DMS53 treated with DMSO at 0.1 percent for 48 hours (cell line): ENCODE results near the gene VTI1A.

Experiments
- DNase-seq: peaks from one replicate; lab custom pipeline; 2025; ENCODE audit not compliant: unreplicated experiment; lab: John Stamatoyannopoulos, UW

The VTI1A gene

DNA sequence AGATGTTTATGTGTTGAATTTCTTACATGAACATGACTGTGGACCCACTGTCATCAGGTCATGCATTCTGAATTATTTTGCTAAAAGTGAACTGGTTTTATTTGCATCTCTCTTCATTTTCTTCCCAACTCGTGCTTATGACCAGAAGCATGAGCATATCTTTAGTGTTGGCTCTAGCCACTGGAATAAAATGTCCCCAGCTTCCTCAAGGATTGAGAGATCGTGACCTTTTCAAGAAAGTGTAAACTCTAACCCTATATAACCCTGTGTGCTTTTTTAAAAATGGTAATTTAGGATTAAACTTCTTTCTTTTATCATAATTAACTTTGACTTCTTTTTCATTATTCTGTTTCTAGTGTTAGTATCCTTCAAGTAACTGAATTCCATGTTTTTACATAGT, 55.5 kb downstream of the VTI1A start:
- DNase-seq: no peak

DNA sequence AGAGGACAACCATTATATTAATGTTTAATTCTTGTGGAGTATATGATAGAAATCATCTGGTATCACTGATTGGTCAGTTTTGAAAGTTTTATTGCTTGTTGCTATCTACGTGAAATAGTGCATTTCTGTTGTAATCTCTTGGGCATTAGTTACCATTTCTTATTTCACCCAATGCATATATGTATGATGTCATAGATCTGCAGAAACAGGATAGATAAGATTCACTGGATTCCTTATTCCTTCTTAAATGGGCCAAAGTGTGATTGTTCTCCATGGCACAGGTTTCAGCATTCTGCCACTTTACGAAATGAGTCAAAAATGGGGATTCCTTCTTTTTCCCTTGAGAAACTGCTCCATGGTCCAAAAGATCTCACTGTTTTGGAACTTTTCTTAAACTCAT, 56.6 kb downstream of the VTI1A start:
- no peak for DNase-seq

DNA sequence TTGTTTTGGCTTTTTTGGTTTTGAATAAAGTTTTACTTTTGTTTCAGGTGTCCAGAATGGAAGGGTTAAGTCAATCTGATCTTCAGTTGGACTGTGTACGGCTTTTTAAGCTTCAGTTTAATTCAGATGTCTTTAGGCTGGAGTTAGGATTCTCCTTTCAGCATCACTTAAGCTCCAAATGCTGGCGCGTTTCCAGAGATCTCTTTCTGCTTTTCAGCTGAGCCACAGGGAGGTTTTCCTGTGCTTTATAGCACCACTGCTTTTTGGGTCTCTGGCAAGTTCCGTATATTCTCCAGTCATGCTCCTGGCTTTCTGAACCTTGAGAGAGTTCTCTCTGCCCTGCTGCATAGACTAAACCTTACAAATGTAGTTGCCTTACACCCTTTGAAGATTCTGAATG, 60.0 kb downstream of the VTI1A start:
- DNase-seq: no peak

DNA sequence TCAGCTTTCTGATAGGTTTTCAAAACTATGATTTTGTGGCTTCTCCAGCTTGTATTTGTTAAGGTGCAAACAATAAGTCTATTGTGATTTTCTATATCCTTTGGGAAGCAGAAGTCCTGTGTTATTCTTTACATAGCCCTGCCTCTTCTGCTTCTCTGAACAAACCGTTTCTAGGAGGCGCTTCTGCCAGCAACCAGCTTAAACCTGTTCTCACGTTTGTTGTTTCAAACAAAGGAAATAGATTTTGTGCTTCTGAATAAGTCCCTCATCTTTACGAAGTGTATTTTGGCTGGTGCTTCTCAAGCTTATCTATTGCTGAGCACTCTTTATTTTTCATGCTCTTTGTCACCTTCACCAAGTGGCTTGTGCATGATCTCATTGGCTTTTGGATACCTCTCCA, 61.0 kb downstream of the VTI1A start:
- DNase-seq: no peak

DNA sequence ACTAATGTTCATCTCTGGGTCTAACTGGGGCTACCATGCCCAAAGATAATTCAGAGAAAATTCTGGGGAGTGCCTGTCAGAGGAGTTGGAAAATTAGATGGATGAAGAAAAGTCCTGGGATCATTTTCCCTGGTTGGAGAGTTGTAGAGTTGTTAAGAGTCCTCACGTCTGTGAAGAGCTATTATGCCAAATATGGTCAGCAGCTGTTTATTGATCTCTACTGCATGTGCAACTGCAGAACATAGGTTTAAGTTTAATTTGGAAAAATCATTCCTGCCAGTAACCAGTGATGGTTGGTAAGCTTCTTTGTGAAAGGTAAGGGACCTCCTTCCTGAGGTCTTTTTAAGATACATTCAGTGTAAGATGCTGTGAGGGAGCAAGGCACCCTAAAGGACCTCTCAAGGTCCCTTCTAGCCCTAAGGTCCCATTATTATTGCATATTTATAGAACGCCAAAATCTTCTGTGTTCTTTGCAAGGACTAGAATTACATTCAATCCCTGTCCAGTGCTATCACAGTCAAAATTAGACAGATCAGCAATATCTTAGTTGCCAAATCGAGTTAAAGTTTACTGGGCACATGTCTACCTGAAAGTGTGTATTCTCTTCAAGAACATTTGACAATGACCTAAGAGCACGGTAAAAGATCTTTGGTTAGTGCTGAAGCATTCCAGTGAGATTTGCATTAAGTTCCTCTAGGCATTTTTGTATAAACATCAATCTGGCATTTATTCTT, 62.7 kb downstream of the VTI1A start:
- DNase-seq: no peak

DNA sequence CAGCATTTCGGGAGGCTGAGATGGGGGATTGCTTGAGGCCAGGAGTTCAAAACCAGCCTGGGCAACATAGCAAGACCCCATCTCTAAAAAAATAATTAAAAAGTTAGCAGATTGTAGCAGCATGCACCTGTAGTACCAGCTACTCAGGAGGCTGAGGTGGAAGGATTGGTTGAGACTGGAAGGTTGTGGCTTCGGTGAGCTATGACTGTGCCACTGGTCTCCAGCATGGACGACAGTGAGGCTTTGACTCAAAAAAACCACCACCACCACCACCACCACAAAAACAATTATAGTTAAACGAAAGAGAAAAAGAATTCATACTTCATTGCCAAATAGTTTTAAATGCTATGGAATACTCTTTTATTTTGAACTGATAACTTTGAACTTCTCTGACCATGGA, 63.4 kb downstream of the VTI1A start:
- no peak for DNase-seq

DNA sequence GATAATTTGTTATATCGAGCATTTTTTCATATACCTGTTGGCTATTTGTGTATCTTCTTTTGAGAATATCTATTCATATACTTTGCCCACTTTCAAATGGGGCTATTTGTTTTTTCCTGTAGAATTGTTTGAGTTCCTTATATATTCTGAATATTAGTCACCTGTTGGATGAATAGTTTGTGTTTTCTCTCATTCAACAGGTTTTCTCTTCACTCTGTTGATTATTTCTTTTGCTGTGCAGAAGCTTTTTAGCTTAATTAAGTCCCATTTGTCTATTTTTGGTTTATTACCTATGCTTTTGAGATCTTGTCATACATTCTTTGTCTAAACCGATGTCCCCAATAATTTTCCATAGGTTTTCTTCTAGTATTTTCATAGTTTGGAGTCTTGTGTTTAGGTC, 65.3 kb downstream of the VTI1A start:
- DNase-seq: no peak

DNA sequence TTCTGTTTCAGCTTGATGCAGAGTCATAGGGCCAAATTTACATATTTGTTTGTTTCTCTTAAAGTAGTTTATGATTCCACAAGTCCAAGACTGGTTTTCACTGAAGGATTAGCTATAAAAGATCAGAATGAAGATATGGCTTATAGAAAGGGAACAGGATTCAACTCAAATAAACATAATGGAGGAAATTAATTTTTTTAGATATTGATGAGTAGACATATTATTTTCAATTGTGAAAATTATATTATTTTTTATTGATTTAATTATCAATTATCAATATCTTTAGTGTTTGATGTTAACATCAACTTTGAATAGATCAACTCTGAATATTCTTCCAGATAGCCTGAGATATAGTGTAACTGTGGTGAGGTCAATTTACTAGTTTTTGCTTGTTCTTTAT, 68.1 kb downstream of the VTI1A start:
- DNase-seq: no peak

DNA sequence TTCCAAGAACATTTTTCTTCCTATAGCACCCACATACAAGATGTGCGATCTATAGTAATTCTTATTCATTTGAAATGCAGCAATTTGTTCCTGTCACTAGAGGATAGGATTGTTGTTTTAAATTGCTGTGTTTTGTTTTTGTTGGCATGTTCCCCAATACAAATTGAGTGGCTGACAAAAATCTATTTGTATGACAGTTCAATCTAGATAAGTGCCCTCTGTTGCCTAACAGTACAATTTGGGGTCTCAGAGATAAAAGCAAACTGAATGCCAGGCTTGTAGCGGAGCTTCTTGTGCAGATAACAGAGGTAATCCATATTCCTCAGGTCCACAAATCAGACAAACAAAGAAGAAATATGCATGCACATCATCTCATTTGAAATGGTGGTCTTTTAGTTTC, 68.8 kb downstream of the VTI1A start:
- no peak for DNase-seq

DNA sequence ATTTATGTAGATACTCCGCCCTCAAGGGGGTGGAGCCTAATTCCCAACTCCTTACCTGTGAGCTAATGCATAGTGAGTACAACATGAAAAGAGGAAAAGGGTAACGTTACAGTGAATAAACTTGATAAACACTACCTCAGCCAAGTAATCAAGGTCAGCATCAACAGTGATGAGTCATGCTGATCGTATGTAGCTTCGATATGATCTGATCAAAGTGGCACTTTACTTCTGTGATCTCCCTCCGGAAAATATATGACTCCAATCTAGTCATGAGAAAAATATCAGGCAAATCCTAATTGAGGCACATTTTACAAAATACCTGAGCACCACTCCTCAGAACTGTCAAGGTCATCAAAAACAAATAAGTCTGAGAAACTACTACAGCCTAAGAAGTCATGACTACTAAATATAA, 70.4 kb downstream of the VTI1A start:
- peak; percentile 72 for DNase-seq

DNA sequence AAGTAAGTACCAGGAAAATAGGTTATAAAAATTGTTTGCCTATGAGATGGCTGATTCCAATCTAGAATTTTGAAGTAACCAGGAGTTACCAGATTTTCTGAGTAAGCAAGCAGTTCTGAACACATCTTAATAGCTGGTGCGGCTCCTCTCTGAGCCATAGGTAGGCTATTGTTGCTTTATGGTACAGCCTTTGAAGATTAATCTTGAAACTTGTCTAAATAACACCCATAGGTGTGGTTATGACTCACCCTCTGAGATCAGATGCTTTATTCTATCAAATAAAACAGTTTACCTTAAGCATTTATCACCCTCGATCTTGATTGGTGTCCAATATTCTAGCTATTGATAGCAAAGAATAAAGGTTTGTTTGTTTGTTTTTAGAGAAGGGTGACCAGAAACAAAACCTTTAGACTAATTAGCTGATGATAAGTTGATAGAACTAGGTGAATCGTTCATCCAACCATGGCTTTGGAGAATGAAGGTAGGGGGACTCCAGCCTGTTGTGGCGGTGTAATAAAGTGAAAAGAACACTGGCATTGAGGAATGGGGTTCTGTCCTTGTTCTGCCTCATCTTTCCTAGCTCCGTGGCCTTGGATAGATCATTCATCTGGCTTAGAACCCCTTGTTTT, 72.2 kb downstream of the VTI1A start:
- peak; percentile 43 for DNase-seq

DNA sequence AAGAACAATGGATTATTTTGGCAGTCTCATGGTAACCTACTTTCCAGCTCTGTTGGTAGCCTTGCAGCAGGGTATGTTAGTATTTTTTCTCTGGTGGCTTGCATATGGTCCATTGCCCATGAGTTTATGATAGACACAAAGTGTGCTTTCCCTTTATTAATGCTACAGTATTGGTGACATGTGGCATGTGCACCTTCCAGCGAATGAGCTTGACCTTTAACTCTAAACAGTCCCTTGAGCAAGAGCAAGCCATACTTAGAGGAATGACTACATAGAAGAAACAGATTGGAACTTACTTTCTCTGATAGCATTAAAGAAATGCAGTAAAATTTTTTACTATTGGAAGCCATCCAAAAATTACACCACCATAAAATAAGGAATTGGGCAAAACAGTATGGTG, 73.9 kb downstream of the VTI1A start:
- no peak for DNase-seq

DNA sequence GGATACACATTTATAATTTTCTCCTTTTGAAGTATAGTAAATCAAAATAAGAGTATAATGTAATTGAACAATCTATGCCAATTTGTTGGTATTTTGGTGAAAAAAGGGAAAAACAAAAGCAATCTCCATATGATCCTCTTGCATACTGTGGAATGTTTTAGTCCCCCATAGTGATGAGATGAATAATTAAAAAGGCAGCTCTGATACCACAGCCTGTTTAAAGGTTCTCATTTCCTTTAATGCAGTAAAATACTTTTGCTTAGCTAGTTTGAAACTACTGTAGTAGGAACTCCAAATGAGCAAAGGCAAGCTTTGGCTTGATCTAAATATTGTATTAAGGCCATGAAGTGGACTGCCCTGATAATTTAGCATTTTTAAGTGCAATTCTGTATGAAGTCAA, 77.6 kb downstream of the VTI1A start:
- DNase-seq: no peak

DNA sequence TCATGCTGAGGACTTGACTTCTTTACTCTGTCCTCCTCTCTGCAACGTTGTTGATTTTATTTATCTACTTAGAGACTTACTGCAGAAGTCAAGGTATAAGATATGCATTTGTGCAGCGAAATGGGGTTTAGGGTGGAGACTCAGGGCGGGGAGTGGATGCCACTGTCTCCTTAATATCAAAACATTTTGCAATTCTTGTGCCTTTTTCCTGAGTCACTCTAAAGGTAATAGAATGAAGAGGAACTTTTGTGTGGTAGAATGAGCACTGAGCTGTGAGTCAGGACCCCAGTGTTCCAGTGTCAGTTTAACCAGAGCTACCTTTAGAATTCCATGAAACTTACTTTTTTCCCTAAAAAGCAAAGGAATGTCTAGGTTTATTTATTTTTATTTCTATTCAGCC, 78.2 kb downstream of the VTI1A start:
- DNase-seq: no peak

DNA sequence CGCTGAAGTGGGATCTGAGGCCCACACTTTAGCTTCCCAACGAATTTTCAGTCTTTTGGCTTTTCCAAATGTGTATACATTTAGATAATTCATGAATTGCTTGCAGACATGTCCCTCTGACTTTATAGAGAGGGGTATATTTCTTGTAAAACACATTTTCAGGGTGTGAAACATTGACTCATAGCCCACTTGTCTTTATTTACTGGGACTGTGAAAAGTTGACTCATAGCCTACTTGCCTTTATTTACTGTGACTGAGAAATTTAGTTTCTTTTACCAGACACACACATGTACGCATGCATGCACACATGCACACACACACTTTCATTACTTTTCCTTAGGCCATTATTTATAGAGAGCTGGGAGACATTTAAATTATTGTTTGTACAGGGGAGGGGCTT, 79.1 kb downstream of the VTI1A start:
- DNase-seq: peak; percentile 78

DNA sequence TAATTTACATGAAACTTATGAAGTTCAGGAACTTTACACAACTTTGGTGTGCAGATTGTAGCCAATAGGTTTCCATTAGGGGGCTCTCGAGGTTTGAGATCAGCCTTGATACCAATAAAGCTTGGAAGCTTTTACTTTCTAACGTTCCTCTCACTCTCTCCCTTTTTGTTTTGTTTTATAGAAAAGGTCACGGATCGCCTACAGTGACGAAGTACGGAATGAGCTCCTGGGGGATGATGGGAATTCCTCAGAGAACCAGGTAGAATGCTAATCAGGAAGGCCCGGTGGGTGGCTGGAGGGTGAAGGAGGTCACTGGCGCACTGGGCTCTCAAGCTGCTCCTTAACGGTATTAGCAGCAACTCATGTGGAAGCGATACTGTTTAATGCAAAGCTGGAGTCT, 79.9 kb downstream of the VTI1A start:
- peak; percentile 17 for DNase-seq

DNA sequence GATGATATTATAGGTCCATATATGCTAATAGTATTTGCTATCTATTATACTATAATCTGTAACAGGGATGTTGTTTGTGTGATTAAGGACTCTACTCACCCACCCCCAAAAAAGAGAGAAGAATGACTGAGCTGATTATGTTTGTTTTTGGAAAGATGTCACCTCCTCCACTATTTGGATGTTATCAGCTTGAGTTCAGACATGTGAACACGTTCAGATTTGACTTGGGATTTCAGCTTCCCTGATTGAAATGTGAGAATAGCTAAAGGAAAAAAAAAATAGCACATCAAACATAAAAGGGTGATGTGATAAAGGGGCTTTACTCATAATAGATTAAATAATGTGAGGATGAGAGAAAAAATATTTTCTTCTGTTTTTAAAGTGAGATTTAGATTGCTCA, 81.2 kb downstream of the VTI1A start:
- DNase-seq: no peak

DNA sequence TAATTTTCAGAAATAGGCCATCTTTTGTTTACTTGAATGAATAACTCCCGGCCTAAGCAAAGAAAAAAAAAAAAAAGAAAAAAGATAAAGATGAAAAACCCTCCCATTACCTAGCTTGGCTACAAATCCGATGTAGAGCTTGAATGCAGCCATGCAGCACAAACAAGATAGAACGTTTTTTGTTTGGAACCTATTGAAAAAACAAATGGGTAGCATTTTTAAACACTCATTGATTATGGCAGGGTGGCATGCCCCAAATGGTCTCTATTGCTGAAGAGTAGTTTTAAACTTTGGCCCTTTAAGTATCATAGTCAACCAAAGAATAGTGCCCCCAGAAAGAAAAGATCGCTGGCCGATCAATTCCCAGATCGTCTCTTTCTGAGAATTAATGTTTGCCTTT, 84.4 kb downstream of the VTI1A start:
- peak; percentile 47 for DNase-seq

DNA sequence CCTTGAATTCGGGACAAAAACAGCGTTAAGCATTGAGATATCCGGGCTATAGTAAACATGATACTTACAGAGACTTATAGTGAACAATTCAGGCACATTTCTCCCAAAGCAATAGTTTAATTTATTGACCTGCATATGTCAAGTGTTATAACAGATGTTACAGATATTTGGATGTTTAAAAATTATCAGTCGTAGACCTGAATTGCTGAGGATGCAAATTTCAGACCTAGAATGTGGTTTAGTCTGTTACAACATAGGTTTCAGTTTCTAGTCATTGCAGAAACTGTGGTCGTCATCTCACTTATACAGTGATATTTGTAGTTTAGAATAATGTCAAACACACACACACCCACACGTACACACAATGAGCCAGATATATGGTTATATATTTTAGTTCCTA, 85.2 kb downstream of the VTI1A start:
- peak; percentile 42 for DNase-seq

DNA sequence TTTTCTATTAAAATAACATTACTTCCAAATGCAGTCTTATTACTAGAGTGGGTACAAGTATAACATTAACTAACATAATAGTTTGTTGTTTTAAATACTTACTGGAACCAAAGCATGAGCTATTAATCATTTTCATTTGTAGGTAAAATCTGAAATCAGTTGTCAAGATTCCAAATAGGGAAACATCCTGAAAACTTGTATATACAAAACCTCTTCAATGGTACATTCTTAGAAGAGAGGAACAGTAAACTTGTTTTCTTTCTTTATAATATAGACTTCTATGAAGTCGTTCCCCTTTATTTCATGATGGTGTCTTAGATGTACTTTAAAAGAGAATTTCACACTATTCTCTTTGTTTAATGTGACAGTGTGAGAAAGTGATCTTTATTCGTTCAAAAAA, 85.9 kb downstream of the VTI1A start:
- DNase-seq: peak; percentile 26

DNA sequence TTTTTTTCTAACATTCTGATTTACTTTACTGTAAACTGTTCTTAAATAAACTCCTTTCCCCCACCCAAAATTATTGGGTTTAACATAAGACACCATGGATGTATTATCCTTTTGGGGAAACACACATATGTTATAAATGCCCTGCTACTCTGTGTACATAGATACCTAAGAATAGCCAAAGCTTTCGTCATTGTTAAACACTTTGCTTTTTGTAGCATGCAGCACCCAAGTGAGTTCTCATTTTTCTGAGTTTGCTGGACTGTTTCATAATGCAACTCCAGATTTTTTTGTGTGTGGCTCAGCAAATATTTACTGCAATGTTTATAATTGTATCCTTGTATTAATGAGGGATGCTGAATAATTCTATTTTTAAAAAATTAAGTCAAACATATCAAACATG, 86.9 kb downstream of the VTI1A start:
- peak; percentile 35 for DNase-seq

DNA sequence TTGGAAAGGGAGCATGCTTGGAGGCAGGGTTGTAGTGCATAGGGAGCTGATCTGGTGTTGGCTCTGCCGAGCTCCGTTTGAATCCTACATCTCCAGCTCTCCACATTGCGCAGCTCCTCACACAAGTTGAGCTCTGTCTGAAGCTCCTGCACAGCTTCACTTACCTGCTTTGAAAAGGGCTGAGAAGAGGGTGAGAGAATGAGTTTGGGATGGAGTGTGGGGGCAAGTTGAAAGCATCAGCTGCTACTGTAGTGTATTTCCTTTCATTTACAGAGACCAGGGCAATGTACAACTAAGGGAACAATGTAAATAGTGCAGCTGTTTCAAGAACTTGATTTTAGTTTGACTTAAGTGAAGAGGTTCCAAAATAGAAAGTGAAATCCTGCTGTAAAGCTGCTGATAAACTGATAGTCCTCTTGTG, 88.5 kb downstream of the VTI1A start:
- DNase-seq: peak; percentile 26

DNA sequence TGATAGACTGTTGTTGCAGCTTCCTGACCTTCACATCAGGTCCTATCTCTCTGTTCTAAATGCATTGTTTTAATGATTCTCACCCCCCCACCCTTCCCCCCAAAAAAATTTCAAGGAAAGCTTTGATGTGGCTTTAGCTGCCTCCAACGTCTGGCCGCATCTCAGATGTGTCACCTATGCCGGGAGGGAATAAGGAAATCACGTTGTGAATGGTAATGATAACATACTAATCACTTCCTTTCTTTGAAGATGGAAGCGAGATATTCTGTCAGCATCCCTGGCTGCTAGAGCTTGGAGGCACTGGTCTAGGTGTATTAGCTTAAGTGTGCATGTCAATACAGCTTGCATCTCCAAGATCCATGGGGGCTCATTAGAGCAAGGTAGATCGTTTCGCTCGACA, 89.6 kb downstream of the VTI1A start:
- DNase-seq: no peak
